ENCODE data around the gene ID2. TPM values are rescaled to one million over a fixed set of nuclear protein-coding genes. Genes with fewer than 3 reads are reported as not detected.
"Not testable (repeated sequence)": the region's sequence is repeated elsewhere in the genome, so short reads cannot be mapped to it uniquely, and the experiment has no call there.

ID2 gene
- total and polyA plus RNA-seq, 5 experiments from 2014 or later: 67.1 to 630 (median 368) TPM

- peaks cover 0 to 12% (median 0%) of the 10 kb centered on the region in 9 donors for H3K9me3 Mint-ChIP-seq
- H3K36me3 Mint-ChIP-seq: peaks cover 0 to 1% (median 0%) of the 10 kb centered on the region in 3 donors
Observed at GRCh38 chr2:8701681-8702379, 20.0 kb downstream of the ID2 start.

GRCh38 chr2:8704906-8705305, 23.1 kb downstream of the ID2 start:
- no peaks in the 10 kb centered on the region for H3K36me3 Mint-ChIP-seq
- DNase-seq (no peak), ATAC-seq (no peak)
- H3K4me1 Mint-ChIP-seq: no peaks in the 10 kb centered on the region
- POLR2A ChIA-PET: no interaction called here
- H3K4me3 Mint-ChIP-seq: no peak overlapping the region
- H3K27me3 Mint-ChIP-seq: peaks cover 0 to 8% (median 6%) of the 10 kb centered on the region in 5 donors
- H3K27ac Mint-ChIP-seq: no peak overlapping the region
- H3K9me3 Mint-ChIP-seq: no peaks in the 10 kb centered on the region

More at GRCh38 chr2:8701681-8702379, 20.0 kb downstream of the ID2 start:
- ATAC-seq (no peak), DNase-seq (no peak)
- Mint-ChIP-seq H3K4me1 (no peaks in the 10 kb centered on the region), H3K27me3 (no peaks in the 10 kb centered on the region), H3K4me3 (no peak overlapping the region), H3K27ac (no peak overlapping the region)
- POLR2A ChIA-PET: no interaction called here

GRCh38 chr2:8709611-8710010, 27.8 kb downstream of the ID2 start:
- POLR2A ChIA-PET: no interaction called here
- ATAC-seq (no peak), DNase-seq (no peak)
- Mint-ChIP-seq H3K4me1 (no peaks in the 10 kb centered on the region), H3K27me3 (peaks cover 5 to 30% (median 16%) of the 10 kb centered on the region in 5 donors), H3K4me3 (no peak overlapping the region), H3K36me3 (no peaks in the 10 kb centered on the region), H3K27ac (no peak overlapping the region), H3K9me3 (no peaks in the 10 kb centered on the region)

GRCh38 chr2:8710951-8711350, 29.1 kb downstream of the ID2 start:
- ATAC-seq (no peak), DNase-seq (no peak)
- Mint-ChIP-seq H3K36me3 (peaks cover 0 to 5% (median 0%) of the 10 kb centered on the region in 3 donors), H3K27ac (no peak overlapping the region), H3K4me3 (no peak overlapping the region), H3K9me3 (peaks cover 0 to 7% (median 4%) of the 10 kb centered on the region in 9 donors), H3K4me1 (no peaks in the 10 kb centered on the region), H3K27me3 (peaks cover 8 to 37% (median 16%) of the 10 kb centered on the region in 5 donors)
- POLR2A ChIA-PET: no interaction called here

GRCh38 chr2:8714283-8714682, 32.4 kb downstream of the ID2 start:
- no peaks in the 10 kb centered on the region for H3K4me1 Mint-ChIP-seq
- no peak overlapping the region for H3K4me3 Mint-ChIP-seq
- ATAC-seq (no peak), DNase-seq (no peak)
- no peak overlapping the region for H3K27ac Mint-ChIP-seq
- POLR2A ChIA-PET: no interaction called here
- H3K9me3 Mint-ChIP-seq: peaks cover 0 to 12% (median 6%) of the 10 kb centered on the region in 9 donors
- peaks cover 0 to 7% (median 0%) of the 10 kb centered on the region in 3 donors for H3K36me3 Mint-ChIP-seq
- peaks cover 8 to 38% (median 12%) of the 10 kb centered on the region in 5 donors for H3K27me3 Mint-ChIP-seq

GRCh38 chr2:8714971-8715370, 33.1 kb downstream of the ID2 start:
- no peak for DNase-seq
- no peak for ATAC-seq
- Mint-ChIP-seq H3K4me1 (no peaks in the 10 kb centered on the region), H3K27ac (no peak overlapping the region), H3K4me3 (no peak overlapping the region), H3K36me3 (peaks cover 0 to 7% (median 0%) of the 10 kb centered on the region in 3 donors), H3K9me3 (peaks cover 0 to 12% (median 6%) of the 10 kb centered on the region in 9 donors), H3K27me3 (peaks cover 4 to 31% (median 12%) of the 10 kb centered on the region in 5 donors)
- POLR2A ChIA-PET: no interaction called here

- H3K27ac Mint-ChIP-seq: no peak overlapping the region
- H3K4me3 Mint-ChIP-seq: no peak overlapping the region
- H3K36me3 Mint-ChIP-seq: peaks cover 0 to 7% (median 0%) of the 10 kb centered on the region in 3 donors
- H3K27me3 Mint-ChIP-seq: peaks cover 0 to 10% (median 2%) of the 10 kb centered on the region in 5 donors
- DNase-seq (no peak), ATAC-seq (no peak)
- POLR2A ChIA-PET: no interaction called here
- H3K4me1 Mint-ChIP-seq: no peaks in the 10 kb centered on the region
- H3K9me3 Mint-ChIP-seq: peaks cover 0 to 12% (median 6%) of the 10 kb centered on the region in 9 donors
Observed at GRCh38 chr2:8719528-8719927, 37.7 kb downstream of the ID2 start.

- ATAC-seq (no peak), DNase-seq (no peak)
- Mint-ChIP-seq H3K9me3 (peaks cover 0 to 7% (median 4%) of the 10 kb centered on the region in 9 donors), H3K27me3 (peaks cover 0 to 5% (median 0%) of the 10 kb centered on the region in 5 donors), H3K4me3 (no peak overlapping the region), H3K36me3 (peaks cover 0 to 5% (median 0%) of the 10 kb centered on the region in 3 donors), H3K4me1 (no peaks in the 10 kb centered on the region), H3K27ac (no peak overlapping the region)
- POLR2A ChIA-PET: no interaction called here
Observed at GRCh38 chr2:8720741-8721140, 38.9 kb downstream of the ID2 start.

- no peaks in the 10 kb centered on the region for H3K4me1 Mint-ChIP-seq
- H3K9me3 Mint-ChIP-seq: peaks cover 0 to 4% (median 0%) of the 10 kb centered on the region in 9 donors
- no peak for ATAC-seq
- no peak for DNase-seq
- H3K27me3 Mint-ChIP-seq: no peaks in the 10 kb centered on the region
- H3K27ac Mint-ChIP-seq: no peak overlapping the region
- POLR2A ChIA-PET: no interaction called here
- H3K36me3 Mint-ChIP-seq: peaks cover 0 to 4% (median 0%) of the 10 kb centered on the region in 3 donors
- no peak overlapping the region for H3K4me3 Mint-ChIP-seq
Observed at GRCh38 chr2:8721410-8721809, 39.6 kb downstream of the ID2 start.

GRCh38 chr2:8722986-8723385, 41.1 kb downstream of the ID2 start:
- no peak for DNase-seq
- POLR2A ChIA-PET: no interaction called here
- H3K9me3 Mint-ChIP-seq: no peaks in the 10 kb centered on the region
- no peak overlapping the region for H3K4me3 Mint-ChIP-seq
- H3K4me1 Mint-ChIP-seq: no peaks in the 10 kb centered on the region
- ATAC-seq: no peak
- no peaks in the 10 kb centered on the region for H3K27me3 Mint-ChIP-seq
- peak overlapping the region in 2 of 10 donors; percentile 3 to 28 for H3K27ac Mint-ChIP-seq
- H3K36me3 Mint-ChIP-seq: peaks cover 0 to 11% (median 0%) of the 10 kb centered on the region in 3 donors

- ATAC-seq (no peak), DNase-seq (no peak)
- POLR2A ChIA-PET: no interaction called here
- Mint-ChIP-seq H3K9me3 (no peaks in the 10 kb centered on the region), H3K27ac (peak overlapping the region in 1 of 10 donors; percentile 27), H3K27me3 (no peaks in the 10 kb centered on the region), H3K4me3 (no peak overlapping the region), H3K36me3 (peaks cover 15 to 37% (median 18%) of the 10 kb centered on the region in 3 donors), H3K4me1 (no peaks in the 10 kb centered on the region)
Observed at GRCh38 chr2:8725838-8726237, 44.0 kb downstream of the ID2 start.

GRCh38 chr2:8728305-8729015, 46.6 kb downstream of the ID2 start:
- H3K36me3 Mint-ChIP-seq: peaks cover 29 to 61% (median 36%) of the 10 kb centered on the region in 3 donors
- H3K4me1 Mint-ChIP-seq: no peaks in the 10 kb centered on the region
- peak overlapping the region in 1 of 10 donors; percentile 7 for H3K27ac Mint-ChIP-seq

GRCh38 chr2:8729101-8729500, 47.2 kb downstream of the ID2 start:
- H3K36me3 Mint-ChIP-seq: peaks cover 29 to 66% (median 36%) of the 10 kb centered on the region in 3 donors
- DNase-seq, H3K4me1 Mint-ChIP-seq, H3K4me3 Mint-ChIP-seq, ATAC-seq, H3K27ac Mint-ChIP-seq, H3K27me3 Mint-ChIP-seq, POLR2A ChIA-PET, H3K9me3 Mint-ChIP-seq: not testable (repeated sequence)

More at GRCh38 chr2:8728305-8729015, 46.6 kb downstream of the ID2 start:
- no peak overlapping the region for H3K4me3 Mint-ChIP-seq
- ATAC-seq (no peak), DNase-seq (no peak)
- POLR2A ChIA-PET: no interaction called here
- no peaks in the 10 kb centered on the region for H3K27me3 Mint-ChIP-seq
- H3K9me3 Mint-ChIP-seq: no peaks in the 10 kb centered on the region
